HG02885 (cell line): Measurements from ENCODE around the gene MTR.
"Not testable (repeated sequence)": the region's sequence is repeated elsewhere in the genome, so short reads cannot be mapped to it uniquely, and the experiment has no call there.

ENCODE experiments used
- ATAC-seq: cut with Tn5 transposase; IDR thresholded peaks from one replicate; pipeline ENCODE4 v1.9.1; 2021; ENCODE audit warnings: mild to moderate bottlenecking; ENCODE audit not compliant: unreplicated experiment, poor library complexity

Gene MTR

DNA sequence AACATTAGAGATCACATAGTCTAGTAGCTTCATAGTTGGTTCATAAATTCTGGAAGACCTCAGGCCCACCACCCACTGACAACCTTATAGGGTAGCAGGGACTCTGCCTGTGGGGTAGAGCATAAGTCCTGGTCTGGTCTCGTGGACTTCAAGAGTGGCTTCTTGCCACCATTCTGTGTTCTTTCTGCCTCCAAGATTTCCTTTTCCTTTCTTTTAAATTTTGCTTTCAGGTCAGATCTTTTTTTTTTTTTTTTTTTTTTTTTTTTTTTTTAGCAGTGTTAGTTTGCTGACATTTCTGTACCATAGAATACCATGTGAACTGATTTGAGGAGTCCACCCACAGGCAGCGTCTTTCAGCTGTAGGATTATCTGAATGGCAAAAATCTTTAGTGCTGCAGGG, 28.5 kb downstream of the MTR start:
- no peak for ATAC-seq

DNA sequence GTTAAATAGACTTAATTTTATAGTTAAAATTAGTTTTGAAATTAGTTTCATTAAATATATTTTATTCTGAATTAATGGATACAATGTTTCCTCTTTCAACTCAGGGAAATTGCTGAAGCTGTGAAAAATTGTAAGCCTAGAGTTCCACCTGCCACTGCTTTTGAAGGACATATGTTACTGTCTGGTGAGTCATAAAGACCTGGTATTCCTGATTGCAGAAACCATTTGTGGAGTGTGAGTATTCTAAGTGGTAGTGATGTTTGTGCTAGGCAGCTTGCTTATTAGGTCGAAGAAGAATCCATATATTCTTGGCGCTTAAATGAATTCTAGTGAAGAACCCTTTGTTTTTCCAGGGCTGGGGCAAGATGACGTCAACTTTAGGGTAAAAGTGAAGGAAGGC, 34.0 kb downstream of the MTR start:
- ATAC-seq: no peak

DNA sequence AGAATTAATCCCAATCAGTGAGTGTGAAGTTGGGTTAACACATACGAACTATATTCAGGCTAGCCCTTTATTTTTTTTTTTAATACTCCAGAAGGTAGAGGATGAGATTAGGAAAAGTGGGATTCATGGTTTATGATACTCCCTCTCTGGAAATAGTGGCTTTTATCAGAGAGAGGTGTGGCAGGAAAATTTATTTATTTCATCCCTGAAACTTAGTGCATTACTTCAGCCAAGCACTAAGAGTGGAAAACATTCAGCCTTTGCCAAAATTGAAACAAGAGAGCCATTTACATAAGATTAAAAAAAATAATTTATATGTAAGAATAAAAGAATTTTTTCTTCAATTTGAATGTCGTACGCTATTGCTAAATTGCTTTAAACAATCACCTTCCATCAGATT, 35.0 kb downstream of the MTR start:
- no peak for ATAC-seq

DNA sequence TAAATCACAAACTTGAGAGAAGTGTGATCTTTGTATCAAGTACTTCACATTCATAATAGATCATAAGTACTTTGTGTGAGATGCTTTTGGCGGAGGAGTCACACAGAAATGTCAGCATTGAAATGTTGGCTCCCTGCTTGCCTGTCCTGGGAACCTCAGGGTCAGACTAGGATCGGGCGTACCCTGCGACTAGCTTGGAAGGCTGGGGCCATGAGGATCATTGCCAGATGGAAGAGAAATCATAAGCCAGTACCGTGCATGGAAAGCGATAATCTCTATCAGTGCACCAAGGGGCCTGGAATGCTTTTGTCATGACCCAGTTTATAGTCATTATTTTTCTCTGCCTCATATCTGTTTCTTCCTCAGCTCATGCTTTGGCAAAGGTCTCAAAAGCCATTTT, 35.5 kb downstream of the MTR start:
- ATAC-seq: no peak

DNA sequence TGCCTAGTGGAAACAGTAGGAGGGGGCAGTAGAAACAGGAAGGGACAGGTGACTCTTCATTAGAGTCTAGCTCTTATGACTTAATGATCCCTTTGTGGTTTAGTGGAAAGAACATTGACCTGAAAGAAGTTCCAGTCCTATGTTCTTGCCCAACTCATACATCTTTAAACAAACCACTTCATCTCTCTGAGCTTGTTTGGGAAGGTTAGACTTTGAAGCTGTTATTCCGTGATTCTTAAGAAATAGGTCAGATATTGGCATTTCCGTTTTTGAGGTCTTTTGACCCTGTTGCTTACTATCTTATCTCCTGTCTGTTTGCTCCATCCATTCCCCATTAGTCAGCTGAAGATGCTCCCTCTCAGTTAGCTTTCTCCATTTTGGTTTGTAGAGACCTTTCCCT, 38.5 kb downstream of the MTR start:
- ATAC-seq: no peak

DNA sequence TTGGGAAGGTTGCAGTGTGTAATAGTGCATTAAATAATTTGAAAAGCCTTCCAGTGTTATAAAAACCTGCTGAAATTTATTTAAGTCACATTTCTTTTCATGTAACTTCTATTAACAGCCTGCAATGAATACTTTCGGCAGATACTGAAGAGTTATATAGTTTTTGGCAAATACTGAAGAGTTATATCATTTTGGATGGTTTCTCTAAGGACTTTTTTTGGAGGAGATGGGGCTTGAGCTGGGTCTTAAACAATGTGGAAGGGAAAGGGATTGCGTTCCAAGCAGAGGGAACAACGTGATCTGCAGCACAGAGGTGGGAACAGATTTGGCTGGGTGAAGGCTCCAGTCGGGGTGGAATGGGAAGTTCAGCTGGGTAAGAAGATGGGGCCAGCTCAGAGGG, 39.8 kb downstream of the MTR start:
- no peak for ATAC-seq

DNA sequence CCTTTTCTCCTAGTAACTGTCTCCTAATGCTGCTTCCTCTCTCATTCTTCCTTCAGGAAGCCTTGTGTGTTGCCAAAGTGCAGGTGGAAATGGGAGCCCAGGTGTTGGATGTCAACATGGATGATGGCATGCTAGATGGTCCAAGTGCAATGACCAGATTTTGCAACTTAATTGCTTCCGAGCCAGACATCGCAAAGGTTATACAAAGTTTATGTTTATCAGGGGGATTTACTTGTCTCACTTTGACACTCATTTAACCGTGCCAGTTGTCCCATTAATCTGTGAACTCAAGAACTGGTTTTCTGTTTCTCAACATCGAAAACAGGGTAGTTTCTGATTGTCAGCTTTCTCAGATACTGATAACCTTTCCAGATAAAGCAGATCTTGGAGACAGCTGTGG, 40.4 kb downstream of the MTR start:
- ATAC-seq: no peak

DNA sequence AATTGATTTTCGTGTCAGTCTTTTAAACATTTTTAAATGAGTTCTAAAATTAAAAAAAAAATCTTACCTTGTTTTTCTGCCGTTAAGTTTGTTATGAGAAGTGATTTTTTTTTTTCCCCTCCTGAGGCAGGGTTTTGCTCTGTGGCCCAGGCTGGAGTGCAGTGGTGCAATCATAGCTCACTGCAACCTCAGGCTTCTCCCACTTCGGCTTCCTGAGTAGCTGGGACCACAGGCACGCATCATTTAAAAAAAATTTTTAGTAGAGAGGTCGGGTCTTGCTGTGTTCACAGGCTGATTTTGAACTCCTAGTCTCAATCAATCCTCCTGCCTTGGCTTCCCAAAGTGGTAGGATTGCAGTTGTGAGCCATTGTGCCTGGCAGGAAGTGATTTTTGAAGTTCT, 41.1 kb downstream of the MTR start:
- no peak for ATAC-seq

DNA sequence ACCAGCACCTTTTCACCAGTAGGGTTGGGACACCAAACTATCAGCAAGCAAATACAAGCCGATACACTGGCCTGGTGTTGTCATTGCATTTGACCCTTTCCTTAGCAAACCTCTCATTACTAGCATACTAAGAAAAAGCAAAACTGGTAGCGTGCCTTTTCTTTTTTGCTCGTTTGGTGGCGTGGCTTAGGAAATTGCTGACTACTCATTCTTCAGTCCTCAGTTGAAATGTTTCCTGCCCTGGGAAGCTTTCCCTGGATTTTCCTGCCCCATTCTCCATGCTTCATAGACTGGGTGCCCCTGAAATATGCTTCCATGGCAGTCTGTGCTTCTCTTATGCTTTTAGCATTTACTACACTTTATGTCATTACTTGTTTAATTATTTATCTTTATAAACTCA, 42.0 kb downstream of the MTR start:
- ATAC-seq: no peak

DNA sequence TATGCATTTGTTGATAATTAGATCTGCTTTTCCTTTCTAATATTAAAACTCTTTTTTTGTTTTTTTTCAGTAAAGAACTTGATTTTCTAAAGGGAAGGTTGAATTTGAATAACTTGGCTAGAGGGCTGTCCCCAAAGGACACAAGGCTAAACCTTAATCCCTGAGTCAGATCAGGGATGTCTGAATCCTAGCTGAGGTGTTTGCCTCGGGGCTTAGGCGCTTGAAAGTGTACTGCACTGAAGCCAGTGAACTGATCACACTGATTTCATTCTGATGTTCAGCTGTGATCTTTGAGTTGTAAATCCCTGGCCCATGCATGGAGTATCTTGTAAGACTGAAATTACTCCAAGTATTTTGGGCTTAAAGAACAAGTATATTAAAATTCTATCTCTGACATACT, 42.8 kb downstream of the MTR start:
- no peak for ATAC-seq

DNA sequence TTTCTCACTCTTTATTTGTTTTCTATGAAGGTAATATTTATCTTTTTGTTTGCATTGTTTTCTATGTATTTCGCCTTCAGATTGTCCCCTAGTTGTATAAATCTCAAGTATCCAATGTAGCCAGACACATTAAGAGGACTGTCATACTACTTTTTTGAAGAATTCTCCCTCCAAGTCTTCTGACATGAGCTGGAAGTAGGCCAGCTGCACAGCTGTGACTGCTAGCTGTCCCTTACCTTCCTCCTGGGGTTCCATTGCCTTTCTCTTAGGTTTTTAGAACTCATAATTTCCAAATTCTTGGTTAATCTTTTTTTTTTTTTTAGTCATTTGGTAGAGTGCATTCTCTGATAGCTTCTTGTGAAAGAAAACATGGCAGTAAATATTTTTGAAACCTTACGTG, 46.2 kb downstream of the MTR start:
- no peak for ATAC-seq

DNA sequence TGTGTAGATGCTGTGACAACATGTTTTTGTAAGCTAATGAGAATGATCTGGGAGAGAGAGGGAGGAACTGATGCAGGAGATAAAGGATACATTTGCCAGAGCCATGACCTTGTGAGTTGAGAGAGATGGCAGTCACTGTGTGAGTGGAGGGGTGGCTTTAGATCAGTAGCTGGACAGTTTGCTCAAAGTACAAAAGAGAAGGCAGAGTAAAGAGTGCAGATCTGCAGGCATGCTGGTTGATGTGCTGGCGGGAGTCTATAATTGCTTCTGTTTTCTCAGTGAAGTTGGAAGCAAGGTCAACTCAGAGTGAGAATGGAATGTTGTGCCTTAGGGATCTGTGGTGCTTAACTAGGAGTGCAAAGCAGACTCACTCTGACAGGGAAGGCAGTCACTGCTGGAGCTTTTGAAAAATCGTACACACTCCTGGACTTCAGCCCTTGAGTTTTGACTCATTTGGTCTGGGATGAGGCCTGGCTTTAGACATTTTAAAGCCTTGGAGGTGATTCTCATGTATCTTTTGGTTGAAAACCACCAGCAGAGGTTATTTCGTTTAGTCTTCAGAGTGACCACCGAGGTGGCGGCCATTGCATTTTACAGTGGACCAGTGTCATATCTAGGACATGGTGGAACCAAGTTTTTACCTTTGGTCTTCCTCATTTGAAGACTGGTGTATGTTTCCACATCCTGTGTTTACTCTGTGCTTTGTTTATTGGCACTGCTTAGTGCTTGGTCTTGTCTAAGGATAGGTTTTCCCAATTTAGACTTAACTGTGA, 49.6 kb downstream of the MTR start:
- no peak for ATAC-seq

DNA sequence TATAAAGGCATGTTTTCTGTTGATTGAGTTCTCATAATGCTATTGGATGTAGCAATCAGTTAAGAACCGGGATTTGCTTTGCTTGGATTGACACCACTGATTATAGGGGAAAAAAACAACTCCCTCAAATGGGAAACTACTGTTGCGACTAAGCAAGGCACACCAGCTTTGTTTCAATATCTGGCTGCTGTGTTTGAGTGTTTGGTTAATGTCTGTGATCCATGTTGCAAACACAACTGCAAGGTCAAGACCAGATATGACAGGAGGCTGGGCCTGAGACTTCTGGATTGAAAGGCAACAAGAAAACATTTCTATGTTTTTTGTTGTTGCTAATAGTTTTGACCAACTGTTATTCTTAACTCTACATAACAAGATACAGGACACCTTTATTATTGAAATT, 50.7 kb downstream of the MTR start:
- ATAC-seq: no peak

DNA sequence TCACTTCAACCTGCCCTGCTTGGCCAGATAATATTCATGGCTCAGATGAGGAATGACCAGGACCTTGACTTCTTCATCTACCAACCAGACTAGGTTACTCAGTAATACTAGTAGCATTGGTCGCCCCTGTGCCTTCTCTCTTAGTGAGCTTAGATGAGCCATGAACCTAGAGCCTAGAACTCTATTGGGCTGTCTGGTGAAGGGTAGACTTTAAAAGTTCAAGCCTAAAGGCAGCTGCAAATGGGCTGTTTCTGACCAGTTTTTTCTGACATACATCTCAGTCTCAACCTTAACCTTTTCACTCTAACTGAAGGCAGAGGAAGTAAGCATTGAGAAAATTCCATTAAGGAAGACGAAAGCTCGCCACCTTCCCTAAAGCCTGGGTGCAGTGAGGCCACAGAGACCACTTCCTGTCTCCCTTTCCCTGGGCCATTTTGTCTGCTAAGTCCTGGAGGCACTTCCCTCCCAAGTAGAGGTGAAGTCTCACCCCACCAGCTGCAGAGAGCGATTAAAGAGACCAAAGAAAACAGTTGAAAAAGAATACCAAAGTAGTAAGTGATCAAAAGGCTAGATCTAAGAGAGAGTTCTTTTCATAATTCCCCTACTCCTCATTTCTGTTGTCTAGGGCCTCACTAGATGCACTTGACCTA, 53.3 kb downstream of the MTR start:
- no peak for ATAC-seq

DNA sequence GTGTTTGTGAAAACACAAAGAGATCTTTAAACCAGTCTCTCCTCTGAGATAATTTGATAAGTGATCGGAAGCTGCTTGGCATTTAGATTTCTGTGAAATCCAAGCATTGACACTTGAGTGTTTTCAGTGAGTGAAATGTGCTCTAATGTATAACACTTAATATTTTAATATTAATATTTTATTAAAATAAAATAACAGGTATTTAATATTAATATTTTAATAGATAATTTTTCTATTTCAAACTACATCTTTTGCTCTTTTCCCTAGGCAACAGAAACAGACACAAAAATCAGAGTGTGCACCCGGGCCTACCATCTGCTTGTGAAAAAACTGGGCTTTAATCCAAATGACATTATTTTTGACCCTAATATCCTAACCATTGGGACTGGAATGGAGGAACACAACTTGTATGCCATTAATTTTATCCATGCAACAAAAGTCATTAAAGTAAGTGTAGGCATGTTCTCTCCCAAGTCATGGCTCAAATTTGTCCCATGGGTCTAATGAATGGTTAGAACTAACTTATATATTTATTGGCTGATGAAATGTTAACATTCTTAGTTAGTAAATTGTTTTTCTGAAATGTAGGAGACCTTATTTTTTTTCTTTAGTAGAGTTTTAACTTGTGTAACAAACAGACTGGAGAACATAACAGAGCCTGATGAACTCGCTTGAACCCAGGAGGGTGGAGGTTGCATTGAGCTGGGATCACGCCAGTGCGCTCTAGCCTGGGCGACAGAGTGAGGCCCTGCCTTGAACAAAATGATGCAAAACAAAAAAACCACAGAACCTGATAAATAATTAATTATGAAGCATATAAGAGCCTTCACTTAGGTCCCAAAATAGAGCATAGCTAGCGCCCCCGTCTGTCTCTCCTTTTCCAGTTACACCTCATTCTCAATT, 55.2 kb downstream of the MTR start:
- ATAC-seq: no peak

DNA sequence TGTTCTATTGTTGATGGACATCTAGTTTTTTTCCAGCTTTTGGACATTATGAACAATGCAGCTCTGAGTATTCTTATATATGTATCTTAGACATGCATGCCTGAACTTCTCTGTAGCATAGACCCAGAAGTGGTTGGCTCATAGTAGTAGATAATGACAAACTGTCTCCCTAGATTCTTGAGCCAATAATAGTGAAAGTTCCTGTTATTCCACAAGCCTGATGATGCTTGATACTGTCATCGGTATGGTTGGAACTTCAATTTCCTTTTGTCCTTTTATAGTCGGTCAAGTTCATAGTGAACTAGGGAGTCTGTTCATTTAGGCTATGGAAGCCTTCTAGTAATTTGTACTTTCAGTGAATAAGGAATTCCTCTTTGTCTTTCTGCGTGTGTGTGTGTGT, 56.8 kb downstream of the MTR start:
- no peak for ATAC-seq

DNA sequence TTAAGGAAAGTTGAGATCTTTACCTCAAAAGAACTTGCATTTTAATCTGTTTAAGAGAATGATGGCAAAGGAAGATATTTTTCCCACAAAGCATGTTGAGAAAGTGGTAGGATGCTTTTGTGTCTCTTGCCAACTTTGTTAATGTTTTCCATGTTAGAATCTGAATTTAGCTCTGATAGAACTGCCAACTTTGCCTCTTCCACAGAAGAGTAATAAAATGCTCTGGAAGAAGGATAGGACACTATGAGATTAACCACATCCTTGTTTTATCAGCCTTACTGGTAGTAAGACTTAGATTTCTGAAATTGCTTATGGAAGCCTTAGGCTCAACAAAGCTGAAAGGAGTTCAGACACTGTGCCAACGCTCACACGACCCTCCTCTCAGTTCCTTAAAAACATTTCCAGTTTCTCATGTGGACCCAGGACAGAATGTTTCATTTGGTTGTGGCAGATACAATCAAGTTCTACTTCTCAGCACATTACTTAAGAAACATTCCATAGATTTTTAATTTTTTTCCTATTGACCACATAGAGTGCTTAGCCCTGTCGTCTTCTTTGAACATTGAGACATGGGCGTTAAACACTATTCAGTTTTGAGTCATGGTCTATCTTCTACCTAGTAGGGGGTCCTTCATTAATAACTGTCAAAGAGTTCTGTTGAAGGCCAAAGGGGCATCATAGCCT, 59.0 kb downstream of the MTR start:
- no peak for ATAC-seq

DNA sequence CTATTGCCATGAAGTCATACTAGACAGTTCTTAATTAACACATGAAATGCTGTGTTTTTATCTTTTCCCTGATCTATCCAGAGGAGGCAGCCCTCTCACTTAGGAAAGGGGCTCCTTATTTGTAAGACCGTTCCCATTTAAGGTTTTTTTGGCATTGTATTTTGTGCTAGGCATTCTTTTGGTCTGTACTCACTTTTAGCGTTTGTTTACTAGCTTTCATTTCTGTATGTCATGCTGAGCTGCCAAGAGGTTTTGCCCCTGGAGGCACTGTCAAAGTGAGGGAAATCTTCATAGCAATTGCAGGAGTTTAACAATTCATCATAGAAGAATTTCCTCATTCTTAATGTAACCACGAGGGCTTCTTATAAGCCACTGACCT, 59.5 kb downstream of the MTR start:
- no peak for ATAC-seq

DNA sequence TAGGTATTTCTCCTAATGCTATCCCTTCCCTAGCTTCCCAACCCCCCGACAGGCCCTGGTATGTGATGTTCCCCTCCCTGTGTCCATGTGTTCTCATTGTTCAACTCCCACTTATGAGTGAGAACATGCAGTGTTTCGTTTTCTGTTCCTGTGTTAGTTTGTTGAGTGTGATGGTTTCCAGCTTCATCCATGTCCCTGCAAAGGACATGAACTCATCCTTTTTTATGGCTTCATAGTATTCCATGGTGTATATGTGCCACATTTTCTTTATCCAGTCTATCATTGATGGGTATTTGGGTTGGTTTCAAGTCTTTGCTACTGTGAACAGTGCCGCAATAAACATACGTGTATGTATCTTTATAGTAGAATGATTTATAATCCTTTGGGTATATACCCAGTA, 61.6 kb downstream of the MTR start:
- not testable (repeated sequence) for ATAC-seq

DNA sequence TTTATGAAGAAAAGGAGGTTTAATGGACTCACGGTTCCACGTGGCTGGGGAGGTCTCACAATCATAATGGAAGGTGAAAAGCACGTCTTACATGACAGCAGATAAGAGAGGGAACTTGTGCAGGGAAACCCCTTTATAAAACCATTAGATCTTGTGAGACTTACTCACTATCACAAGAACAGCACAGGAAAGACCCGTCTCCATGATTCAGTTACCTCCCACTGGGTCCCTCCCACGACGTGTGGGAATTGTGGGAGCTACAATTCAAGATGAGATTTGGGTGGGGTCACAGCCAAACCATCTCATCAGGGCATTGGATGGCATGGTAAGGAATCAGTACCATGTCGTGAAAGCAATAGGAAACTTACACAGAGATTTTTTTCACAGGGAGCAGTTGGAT, 63.1 kb downstream of the MTR start:
- no peak for ATAC-seq

DNA sequence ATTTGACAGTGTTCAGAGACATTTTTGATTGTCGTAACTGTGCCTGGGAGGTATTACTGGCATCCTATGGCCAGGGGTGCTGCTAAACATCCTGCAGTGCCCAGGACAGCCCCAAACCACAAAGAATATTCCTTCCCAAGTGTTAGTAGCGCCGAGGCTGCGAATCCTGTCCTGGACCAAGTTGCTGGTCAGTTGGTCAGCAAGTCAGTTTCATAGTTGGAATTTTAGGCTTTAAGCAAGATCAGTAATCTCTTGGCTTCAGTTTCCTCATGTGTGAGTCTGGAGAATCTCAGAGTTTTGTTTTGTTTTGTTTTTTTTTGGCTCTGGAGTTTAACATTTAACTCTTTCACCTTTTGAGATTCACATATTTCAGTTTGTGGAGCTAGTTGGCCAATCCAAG, 65.0 kb downstream of the MTR start:
- no peak for ATAC-seq
